Iris pigment epithelial cell (primary cell): ENCODE data around the gene FSTL5.
"Not testable (repeated sequence)": the region's sequence is repeated elsewhere in the genome, so short reads cannot be mapped to it uniquely, and the experiment has no call there.

Experiments
- DNase-seq: peaks from one replicate; pipeline ENCODE4 v3.0.0-alpha.2; 2011; ENCODE audit warnings: low read depth

Gene FSTL5

GRCh38 chr4:162163892-162164759 is at the start of gene FSTL5:
TSS of gene FSTL5 (minus strand) at chr4:162164000. CDS start at chr4:162111396, 52,604 bp downstream.
- DNase-seq: peak; percentile 82

- DNase-seq: no peak
Measured at GRCh38 chr4:162209706-162210105, 45.9 kb upstream of the FSTL5 start.

DNA sequence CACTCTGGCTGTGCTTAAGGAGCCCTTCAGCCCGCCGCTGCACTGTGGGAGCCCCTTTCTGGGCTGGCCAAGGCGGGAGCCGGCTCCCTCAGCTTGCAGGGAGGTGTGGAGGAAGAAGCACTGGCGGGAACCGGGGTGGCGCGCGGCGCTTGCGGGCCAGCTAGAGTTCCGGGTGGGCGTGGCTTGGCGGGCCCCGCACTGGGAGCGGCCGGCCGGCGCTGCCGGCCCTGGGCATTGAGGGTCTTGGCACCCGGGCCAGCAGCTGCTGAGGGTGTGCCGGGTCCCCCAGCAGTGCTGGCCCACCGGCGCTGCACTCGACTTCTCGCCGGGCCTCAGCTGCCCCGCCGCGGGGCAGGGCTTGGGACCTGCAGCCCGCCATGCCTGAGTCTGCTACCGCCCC is 39.7 kb upstream of the FSTL5 start:
- not testable (repeated sequence) for DNase-seq

GRCh38 chr4:162201673-162202072 is 37.9 kb upstream of the FSTL5 start:
- DNase-seq: peak; percentile 49

- DNase-seq: no peak
Measured at GRCh38 chr4:162170509-162170908, 6.7 kb upstream of the FSTL5 start.

DNA sequence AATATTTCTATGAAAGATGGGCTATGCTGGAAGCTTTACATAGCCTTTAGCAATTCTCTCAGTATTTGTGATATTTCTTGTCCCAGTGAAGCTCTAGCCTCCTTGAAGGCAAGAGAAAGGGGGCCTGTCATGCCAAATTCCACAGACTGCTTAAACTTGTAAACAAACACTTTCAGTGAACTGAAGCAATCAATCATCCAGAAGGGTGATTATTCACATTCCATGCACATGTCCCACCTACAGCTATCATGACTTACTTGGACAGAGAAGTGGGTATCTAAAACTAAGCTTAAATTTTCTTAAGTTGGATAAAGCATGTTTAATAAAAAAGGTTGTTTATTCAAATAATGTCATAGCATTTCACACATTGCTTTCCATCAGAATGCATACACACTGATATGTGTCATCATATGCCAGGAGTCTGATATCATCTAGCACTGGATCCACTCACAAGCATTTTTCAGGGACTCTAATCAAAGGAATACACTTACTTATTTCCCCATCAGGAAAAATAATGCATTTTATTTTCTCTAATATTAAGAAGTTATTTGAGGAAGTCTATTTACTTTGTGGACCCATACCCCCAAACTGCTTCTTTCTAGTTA is 1.2 kb upstream of the FSTL5 start:
- peak; percentile 39 for DNase-seq

DNA sequence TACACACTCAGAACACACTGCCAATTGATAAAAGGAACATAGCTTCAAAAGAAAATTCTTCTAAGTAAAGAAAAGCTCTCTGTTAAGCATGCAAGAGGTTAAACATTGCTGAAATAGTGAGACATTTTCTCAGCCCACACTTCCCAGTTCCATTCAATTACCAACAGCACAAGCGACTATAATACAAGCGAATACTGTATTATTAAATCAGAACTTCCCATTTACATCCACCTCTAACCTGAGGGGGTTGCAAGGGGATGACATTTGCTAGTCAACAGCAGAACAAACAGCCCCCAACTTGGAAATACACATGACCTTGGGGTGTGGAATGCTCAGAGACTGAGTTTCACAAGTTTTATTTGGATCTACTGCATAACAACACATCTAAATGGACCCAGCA is 1.1 kb downstream of the FSTL5 start:
- no peak for DNase-seq

GRCh38 chr4:162157241-162157640 is 6.6 kb downstream of the FSTL5 start:
- no peak for DNase-seq

- no peak for DNase-seq
Measured at GRCh38 chr4:162154862-162155540, 8.8 kb downstream of the FSTL5 start.

GRCh38 chr4:162151850-162152249 is 11.9 kb downstream of the FSTL5 start:
- no peak for DNase-seq

GRCh38 chr4:162151386-162151785 is 12.4 kb downstream of the FSTL5 start:
- DNase-seq: no peak

GRCh38 chr4:162149644-162150043 is 14.2 kb downstream of the FSTL5 start:
- DNase-seq: no peak

GRCh38 chr4:162140051-162140683 is 23.6 kb downstream of the FSTL5 start:
- no peak for DNase-seq

DNA sequence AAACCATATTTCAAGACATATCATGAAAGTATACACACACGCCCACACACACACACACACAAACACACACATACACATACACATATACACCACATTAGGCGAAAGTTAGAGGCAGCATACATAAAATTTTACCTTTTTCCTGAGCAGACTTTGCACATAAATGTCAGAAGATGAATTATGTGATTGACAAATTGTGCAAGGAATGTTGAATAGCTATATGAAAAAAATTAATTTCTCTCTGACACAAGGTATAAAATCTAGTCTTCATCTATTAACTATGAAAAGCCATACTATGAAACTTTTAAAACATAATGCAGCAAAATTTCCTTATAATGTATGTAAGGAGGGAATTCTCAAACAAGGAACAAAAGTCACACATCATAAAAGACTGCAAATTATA is 24.4 kb downstream of the FSTL5 start:
- DNase-seq: no peak

DNA sequence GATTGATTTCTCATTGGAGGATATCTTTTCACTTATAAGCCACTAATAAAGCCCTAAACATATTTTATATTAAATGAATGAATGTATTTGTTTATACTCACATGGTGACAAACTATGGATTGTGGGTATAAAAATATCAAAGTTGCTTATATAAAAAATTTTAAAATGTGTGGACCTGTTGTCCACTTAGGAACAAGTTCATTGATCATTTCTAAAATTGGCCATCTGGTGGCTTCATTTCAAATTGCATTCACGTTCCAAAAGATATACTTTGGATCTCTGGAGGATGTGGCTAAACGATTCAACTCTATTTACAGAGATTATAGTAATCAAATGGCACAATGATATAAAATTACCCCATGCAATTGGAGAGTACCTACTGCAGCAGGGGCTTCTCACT is 32.5 kb downstream of the FSTL5 start:
- DNase-seq: peak; percentile 8

- DNase-seq: no peak
Measured at GRCh38 chr4:162126729-162127128, 37.1 kb downstream of the FSTL5 start.

DNA sequence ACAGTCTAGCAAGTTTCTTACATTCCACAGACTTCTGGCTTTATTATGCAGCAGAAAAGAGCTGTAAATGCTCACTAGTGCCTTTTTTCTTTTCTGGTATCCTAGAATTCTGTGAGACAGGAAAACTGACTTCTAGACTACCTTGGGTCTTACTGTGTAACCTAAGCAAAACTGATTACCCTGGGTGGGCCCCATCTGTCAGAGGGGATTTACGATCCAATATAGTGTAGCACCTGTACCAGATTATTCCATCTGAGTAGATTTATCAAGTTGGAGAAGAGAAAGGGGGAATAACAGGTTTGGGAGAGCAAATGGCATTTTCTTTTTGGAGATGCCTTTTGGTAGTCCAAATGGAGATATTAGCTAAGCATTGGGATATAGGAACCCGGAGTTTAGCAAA is 46.7 kb downstream of the FSTL5 start:
- DNase-seq: no peak

DNA sequence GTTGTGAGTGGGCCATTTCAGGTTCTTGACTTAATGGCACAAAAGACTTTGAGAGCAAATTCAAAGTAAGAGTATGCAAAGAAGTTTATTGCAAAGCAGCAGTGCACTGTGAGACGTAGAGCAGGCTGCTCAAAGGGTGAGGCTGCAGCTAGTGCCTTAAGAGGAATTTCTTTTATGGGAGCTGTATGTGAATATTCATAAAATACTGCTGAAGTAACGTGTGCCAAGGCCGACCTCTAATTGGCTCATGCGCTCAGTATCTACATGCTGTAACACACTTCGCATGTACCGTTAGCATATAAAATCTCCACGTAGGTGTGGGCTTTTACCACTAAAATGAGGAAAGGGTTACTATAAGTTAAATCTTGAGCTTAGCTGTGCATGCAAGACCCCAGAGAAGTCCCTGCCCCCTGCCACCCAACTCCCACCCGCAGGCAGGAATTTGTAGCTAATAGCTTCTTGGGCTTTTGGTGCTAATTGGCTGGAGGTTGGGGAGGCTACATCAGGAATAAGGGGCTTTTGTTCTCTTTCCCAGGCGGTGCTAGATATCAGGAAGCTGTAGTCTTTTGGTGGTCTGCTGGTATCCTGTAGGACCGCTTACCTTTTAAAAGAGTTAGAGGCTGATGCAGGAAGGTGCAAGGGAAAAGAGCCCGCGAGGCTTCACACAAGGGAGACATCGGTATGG is 47.6 kb downstream of the FSTL5 start:
- DNase-seq: no peak

DNA sequence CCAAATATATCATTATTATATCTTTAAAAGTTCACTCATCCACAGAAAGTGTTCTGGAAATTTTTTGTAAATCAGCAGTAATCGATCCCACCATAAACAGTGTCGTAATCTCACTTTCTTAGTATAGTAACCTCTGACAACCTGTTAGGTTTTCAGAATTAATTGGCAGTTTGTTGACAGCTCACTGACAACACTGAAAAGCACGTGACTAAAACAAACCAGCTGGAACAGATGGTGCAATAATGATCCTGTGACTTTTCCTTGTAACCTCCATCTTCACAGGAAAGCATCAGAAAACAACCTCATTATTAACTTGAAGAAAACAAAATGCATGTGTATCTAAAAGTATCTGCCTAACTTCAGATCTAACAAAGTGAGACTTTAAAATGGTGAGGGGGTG is 48.5 kb downstream of the FSTL5 start:
- DNase-seq: no peak

DNA sequence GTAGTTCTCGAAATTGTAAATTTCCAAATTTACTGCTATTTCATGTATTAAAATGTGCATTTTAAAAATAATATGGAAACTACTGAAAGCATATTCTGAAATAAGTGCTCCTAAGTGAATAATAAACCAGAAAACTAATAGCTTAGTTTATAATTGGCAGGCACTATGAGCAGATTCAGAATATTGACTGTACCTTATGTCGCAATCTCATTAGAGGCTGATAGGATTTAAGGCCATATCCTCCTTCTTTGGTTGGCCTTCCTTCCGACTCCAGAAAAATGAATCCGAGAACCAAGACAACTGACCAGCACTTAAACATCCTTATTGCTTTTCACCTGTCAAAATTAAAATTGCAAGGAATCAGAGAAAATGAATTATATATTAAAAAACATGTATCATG is 52.7 kb downstream of the FSTL5 start:
- DNase-seq: no peak

- no peak for DNase-seq
Measured at GRCh38 chr4:162104459-162105124, 59.2 kb downstream of the FSTL5 start.
